GM12892 (cell line): ENCODE data around the gene TANK.

Experiments used
- POLR2A ChIP-seq: IDR thresholded peaks from 2 replicates; pipeline ENCODE4 v1.6.1; 2011; ENCODE audit warnings: low read depth, low read length, control low read depth
- POLR2AphosphoS5 ChIP-seq: IDR thresholded peaks from 2 replicates; pipeline ENCODE4 v1.6.1; 2011; ENCODE audit warnings: low read depth, low read length, control low read depth

DNA sequence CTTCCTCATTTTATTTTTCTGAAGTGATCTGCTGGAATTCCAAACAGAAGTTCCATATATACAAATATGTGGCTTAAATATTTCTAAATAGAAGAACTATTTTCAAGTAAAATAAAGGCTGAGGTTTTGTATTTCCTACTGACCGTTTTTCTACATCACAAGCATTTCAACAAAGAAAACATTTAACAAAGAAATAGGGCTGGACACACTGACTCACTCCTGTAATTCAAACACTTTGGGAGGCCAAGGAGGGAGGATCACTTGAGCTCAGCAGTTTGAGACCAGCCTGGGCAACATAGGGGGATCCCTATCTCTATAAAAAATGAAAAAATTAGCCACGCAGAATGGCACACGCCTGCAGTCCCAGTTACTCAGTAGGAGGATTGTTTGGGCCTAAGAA is 44.6 kb downstream of the TANK start:
- TF ChIP-seq POLR2AphosphoS5 (no peak), POLR2A (no peak)
